ENCODE data around the gene COL23A1.
"Not testable (repeated sequence)": the region's sequence is repeated elsewhere in the genome, so short reads cannot be mapped to it uniquely, and the experiment has no call there.

COL23A1 gene

DNA sequence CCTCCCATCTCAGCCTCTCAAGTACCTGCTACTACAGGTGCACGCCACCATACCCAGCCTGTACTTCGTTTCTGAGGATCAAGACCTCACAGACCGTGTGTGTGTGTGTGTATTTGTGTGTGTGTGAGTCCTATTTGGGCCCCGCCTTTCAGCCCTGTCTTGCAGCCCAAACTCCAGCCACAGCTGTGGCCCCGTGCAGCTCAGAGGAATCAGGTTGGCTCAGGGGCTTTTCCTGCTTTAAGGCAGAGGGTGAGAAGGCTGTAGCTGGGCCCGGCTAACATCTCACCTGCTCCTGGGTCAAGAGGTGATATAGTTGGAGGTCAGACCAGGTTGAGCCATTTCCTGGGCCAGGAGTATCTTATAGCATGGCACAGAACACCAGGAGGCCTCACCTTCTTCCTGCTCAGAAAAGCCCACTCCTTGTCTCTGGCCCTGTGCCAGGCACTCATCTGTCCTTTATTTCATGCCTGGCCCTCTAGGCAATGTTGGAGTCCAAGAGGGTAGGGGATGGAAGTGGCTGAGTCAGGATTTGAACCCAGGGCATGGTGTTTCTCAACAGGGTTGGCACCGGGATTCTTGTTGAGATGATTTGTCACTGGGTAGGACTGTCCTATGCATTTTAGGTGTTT, 356.0 kb downstream of the COL23A1 start:
- no peak for DNase-seq

- DNase-seq = no peak
Measured at GRCh38 chr5:178232920-178233429, 357.2 kb downstream of the COL23A1 start.

GRCh38 chr5:178232124-178232919, 357.9 kb downstream of the COL23A1 start, which contains the start of gene PHYKPL:
Gene PHYKPL (minus strand): TSS chr5:178232802. CDS start chr5:178232550, 252 bp downstream.
- peak; percentile 85 for DNase-seq

GRCh38 chr5:178231539-178232123, 358.6 kb downstream of the COL23A1 start:
- no peak for DNase-seq

- DNase-seq = no peak
Measured at GRCh38 chr5:178230879-178231538, 359.2 kb downstream of the COL23A1 start.

DNA sequence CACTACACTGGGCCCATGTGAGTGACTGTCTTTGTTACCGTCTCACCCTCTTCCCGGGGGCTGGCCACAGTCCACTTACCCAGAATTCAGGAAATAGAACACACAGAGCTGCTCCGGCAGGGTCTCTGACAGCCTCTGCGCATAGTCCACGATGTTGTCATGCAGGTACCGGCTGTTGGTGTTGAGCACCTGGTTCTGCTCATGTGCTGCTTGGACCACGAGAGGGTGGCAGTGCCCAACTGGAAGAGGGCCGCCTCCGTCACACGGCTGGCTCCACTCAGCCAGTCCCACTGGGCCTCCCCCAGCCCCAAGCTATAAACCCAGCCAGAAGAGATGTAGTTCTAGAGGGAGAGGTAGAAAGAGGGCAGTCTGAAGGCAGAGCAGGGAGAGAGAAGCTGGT, 360.3 kb downstream of the COL23A1 start:
- no peak for DNase-seq

DNA sequence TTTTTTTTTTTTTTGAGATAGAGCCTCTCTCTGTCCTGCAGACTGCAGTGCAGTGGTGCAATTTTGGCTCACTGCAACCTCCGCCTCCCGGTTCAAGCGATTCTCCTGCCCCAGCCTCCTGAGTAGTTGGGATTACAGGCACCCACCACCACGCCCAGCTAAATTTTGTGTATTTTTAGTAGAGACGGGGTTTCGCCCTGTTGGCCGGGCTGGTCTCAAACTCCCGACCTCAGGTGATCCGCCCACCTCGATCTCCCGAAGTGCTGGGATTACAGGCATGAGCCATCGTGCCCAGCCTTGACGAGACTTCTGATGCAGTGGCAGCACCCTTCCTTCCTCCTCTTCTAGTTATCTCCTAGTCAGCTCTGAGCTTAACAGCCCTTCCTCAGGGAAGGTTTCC, 361.1 kb downstream of the COL23A1 start:
- DNase-seq = not testable (repeated sequence)

DNA sequence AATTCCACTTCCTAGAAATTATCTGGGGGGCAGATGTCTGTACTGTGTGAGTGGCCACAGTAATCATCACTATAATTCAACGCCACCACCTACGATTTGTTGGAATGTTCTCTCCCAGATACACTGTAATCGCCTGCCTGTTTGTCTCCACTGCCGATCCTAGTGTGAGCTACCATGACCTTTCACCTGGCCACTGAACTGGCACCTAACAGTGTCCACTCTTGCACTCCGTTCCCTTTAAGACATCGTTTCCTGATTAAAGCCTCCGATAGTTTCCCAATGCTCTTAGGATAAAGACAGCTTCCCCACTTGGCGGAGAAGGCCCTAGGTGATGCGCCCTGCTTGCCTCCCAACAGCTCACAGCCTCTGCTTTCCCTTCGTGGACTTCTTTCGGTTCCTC, 361.6 kb downstream of the COL23A1 start:
- DNase-seq = no peak

- DNase-seq = no peak
Measured at GRCh38 chr5:178227929-178228328, 362.3 kb downstream of the COL23A1 start.

- DNase-seq = no peak
Measured at GRCh38 chr5:178227138-178227659, 363.0 kb downstream of the COL23A1 start.

DNA sequence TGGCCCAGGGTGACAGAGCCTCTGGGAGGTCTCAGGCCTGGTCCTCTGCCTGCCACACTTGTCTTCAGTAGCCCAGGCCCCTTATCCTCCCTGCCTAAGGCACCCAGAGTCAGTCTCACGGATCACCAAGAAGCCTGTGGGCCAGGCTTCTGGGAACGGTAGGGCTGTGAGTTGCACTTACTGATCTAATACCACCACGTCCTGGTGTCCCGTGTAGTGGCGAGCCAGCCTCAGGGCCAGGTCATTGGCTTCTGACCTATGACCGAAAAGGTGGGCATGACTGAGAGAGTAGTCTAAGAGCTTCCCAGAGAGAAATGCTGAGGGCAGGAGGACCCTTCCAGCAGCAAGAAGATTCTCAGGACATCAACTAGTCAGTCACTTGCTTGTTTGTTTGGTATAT, 365.0 kb downstream of the COL23A1 start:
- no peak for DNase-seq

DNA sequence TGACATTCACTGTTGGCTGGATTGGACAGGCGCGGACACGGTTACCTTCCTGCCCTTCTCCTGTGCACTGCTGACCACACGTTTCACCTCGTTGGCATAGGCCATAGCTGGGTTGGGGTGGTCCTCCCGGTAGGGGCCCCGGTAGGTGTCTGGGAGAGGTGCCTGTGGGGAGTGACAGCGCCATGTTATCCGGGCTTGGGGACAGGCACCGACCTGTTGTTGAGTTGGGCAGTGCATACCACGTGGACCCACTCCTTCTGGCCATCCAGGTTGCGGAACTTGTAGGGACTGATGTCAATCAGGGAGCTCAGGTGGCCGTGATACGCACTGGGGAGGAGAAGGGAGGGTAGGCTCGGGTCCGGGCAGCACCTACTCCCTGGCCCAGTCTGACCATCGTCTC, 365.8 kb downstream of the COL23A1 start:
- no peak for DNase-seq

GRCh38 chr5:178223828-178224335, 366.3 kb downstream of the COL23A1 start:
- no peak for DNase-seq

GRCh38 chr5:178223196-178223773, 366.9 kb downstream of the COL23A1 start:
- DNase-seq = no peak

- no peak for DNase-seq
Measured at GRCh38 chr5:178222292-178222691, 367.9 kb downstream of the COL23A1 start.

- no peak for DNase-seq
Measured at GRCh38 chr5:178221853-178222252, 368.3 kb downstream of the COL23A1 start.

DNA sequence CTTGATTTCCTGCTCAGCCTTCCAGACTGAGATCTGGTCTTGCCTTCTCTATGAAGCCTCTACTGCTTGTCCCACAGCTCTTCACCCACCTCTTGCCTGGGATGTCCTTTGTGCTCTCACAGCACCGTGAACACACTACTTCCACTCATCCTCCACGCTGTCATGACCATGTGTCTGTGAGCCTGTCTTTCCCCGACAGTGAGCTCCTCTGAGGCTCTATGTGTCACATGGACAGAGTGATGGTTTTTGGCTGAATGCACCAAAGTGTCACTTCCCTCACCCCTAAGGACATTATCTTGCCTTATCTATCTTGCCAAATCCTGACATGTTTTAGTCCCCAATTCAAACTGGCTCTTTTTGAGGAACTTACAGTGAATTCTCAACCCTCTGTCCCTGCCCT, 368.9 kb downstream of the COL23A1 start:
- no peak for DNase-seq

GRCh38 chr5:178218827-178219226, 371.4 kb downstream of the COL23A1 start:
- DNase-seq = no peak

- DNase-seq = no peak
Measured at GRCh38 chr5:178218237-178218776, 371.9 kb downstream of the COL23A1 start.

- DNase-seq = no peak
Measured at GRCh38 chr5:178216779-178217178, 373.4 kb downstream of the COL23A1 start.

- no peak for DNase-seq
Measured at GRCh38 chr5:178216088-178216534, 374.1 kb downstream of the COL23A1 start.

All from activated CD4-positive, alpha-beta T cell treated with anti-CD3 and anti-CD28 coated beads, Interleukin-10, Interleukin-2, amounts not matched to agents 100 ng/mL and 50 ng/mL, durations not matched to agents 16 hours and 8 hours (primary cell).